22Rv1 (cell line): ENCODE results near the gene ANK3.

Experiments used
- CTCF ChIP-seq: fragments of 450-650 bp; IDR thresholded peaks from 2 replicates; pipeline ENCODE4 v1.5.1; 2017; ENCODE audit warnings: mild to moderate bottlenecking
- ZFX ChIP-seq: fragments of 450-650 bp; IDR thresholded peaks from 2 replicates; pipeline ENCODE4 v1.6.1; 2017; ENCODE audit warnings: antibody characterized with exemption, borderline replicate concordance

DNA sequence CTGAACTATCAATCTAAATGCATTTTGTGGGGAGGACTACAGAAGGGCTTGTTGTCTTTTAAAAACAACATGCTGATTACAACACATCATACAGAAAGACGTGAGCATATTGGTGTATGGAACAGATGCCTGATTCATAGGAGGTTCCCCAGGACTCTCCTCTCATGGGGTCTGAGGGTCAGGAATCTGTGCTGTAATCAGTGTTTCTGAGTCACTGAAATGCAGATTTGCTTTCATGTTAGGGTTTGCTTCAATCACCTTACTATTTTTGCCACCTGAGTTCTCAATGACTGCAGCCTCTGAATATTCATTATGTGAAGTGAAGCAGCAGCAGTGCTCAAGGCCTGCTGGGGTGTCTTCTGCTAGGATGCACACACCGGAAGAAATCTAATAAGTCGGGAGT is 550 bp upstream of the ANK3 start:
- TF ChIP-seq CTCF (no peak), ZFX (no peak)
